LNCaP clone FGC (cell line): Measurements from ENCODE around the gene MACROD1.

Experiments used
- DNase-seq: peaks from one replicate; pipeline ENCODE4 v3.0.0-alpha.2; 2011; ENCODE audit warnings: low read depth
- H3K4me3 ChIP-seq: 2 replicates; pipeline ENCODE4 v1.5.1; 2011; ENCODE audit warnings: mild to moderate bottlenecking, low read depth, low read length, control low read depth
- CTCF ChIP-seq: IDR thresholded peaks from 2 replicates; pipeline ENCODE4 v1.5.1; 2012; ENCODE audit warnings: mild to moderate bottlenecking; ENCODE audit not compliant: control insufficient read depth, insufficient read depth; ENCODE audit errors: extremely low read depth

MACROD1 gene

DNA sequence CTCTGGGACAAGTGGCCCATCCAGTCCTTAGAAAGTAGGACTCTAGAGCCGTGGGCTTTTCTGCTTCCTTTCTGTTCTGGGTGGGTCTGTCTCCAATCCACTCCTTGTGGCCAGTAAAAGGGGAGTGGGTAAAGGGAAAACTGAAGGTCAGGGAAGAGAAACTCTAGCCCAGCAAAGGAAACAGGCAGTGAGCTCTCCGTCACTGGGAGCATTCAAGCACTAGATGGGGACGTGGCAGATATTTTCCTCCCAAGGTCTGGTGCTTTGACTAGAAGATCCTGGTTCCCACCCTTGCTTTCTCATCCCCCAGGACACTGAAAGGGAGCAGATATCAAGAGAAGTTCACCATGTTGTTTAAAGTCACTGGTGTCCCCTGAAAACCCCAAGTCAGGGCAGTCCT, 42.2 kb downstream of the MACROD1 start:
- no peak overlapping the region for H3K4me3 ChIP-seq
- no peak for DNase-seq
- no peak for TF ChIP-seq CTCF

DNA sequence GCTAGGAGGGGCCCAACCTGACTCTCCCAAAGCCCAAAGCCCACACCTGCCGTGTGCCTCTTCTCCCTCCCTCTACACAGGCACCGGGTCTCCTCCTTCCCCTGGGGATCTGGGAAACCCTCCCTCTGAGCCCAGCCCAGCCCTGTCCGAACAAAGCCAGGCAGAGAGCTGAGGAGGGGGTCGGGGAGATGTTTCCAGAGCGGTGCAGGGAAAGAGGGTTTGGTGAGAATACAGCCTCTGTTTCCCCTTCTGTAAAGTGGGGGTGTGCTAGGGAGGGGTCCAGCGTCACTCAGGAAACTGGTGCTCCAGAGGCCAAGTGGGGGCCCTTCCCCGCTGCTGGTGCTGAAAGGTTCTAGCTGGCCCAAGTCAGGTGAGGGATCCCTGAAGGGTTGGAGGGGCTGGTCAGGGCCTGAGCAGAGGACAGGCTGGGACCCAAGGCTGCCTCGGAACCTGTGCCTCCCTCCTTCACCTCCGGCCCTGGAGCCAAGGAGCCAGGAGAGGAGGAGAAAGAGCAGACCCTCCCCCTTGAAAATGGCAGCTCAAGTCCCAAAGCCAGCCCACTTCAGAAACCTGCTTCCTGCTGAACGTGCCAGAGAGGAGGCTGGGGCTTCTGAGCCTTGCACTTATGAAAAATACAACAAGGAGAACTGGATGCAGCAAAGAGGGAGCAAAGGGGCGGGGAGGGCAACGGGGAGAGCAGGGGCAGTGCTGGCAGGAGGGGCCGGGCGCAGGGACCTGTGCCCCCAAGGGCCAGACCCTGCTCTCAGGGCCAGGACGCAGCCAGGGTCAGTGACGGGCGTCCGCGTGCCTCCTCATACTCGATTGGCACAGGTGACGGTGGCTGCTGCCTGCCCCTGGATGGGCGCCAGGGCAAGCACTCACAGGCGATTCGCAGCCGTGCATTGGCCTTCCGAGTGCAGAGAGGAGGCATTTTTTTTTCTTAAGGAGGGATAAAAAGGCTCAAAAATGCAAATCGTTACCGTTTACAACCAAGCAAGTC, 43.2 kb downstream of the MACROD1 start:
- no peak overlapping the region for H3K4me3 ChIP-seq
- no peak for DNase-seq
- no peak for TF ChIP-seq CTCF

GRCh38 chr11:64121663-64122410, 44.1 kb downstream of the MACROD1 start:
- no peak overlapping the region for H3K4me3 ChIP-seq
- DNase-seq = no peak
- no peak for TF ChIP-seq CTCF

DNA sequence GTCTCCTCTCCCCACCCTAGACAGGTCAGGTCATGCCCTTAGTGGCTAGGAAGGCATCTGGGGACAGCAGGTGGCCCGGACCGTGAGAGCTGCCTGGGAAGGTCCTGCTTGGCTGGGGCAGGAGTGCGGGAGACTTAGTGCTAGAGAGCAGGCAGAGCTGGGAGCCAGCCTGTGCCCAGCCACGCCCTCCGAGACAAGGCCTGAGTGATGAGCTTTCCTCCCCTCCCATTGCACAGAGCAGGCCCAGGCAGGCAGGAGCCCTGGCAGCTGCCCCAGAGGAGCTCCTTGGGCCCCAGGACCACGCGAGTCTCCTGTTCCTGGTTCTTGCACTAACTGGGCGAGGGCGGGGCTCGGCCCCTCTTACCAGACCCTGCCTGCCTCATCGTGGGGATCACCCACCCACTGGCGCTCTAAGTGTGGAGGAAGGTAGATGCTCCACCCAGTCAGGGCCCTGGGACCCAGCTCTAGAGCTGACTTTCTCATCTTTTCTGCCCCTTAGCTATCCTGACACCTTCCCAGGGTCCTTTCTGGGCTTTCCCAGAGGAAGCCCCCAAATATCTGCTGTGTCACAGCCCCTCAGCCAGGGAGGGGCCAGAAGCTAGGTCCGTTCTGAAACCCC, 44.9 kb downstream of the MACROD1 start:
- H3K4me3 ChIP-seq = no peak overlapping the region
- no peak for TF ChIP-seq CTCF
- no peak for DNase-seq

DNA sequence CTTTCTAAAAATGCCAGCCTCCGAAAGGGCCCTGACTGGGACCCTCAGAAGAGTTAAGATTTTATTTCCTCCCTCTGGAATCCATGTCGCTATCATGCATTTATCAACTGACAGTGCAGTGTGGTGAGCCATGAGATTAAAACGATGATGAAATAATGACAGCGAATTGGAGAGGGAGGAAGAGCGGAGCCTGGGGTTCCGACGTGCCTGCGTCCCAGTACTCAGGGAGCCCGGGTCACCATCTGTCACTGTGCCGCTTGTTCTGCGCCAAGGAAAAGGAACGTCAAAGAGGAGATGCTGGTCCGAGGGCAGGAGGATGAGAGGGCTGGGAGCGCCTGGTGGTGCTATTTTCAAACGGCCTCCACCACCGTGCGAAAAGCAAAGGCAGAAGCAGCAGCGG, 46.2 kb downstream of the MACROD1 start:
- no peak for TF ChIP-seq CTCF
- H3K4me3 ChIP-seq = no peak overlapping the region
- no peak for DNase-seq

DNA sequence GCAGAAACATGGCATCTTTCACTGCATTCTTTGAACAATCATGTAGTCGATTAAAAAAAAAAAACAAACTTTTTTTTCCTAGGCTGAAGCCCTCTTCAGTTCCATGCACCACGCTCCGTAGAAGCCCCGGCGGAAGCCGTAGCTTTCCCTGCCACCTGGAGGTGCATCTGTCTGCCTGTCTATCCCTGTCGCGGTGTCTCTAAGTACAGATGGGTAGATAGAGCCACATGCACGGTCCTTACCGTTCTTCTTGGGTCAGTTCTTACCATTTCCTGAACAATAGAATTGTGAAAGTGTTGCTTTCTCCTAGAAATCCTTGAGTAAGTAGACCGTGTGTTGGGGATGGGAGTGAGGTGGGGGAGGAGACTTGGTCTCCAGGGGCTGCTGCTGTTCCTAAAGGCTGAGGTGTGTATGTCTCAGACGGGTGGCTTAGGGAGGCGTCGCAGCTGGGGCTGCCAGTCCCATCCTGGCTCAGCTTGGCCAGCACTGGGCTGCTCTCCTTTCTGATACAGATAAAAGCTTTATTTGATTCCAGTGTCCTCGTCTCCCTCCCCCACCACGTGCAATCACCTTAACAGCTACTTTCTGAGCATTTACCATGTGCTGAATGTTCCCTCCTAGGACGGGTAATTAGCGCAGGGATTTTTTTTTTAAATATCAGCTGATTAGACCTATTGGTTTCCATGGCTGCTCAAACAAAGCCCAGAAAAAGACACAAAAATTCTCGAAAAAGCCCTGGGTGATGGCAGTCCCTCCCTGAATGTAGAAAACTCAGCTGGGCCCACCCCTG, 46.8 kb downstream of the MACROD1 start:
- no peak for DNase-seq
- H3K4me3 ChIP-seq = no peak overlapping the region
- TF ChIP-seq CTCF = no peak
